Kidney epithelial cell (primary cell): ENCODE measurements around the gene LRP2BP. TPM values are rescaled to one million over a fixed set of nuclear protein-coding genes. Genes with fewer than 3 reads are reported as not detected.

Experiments
- DNase-seq: peaks from one replicate; pipeline ENCODE4 v3.0.0-alpha.2; 2010; ENCODE audit warnings: low read depth
- H3K27me3 ChIP-seq: 2 replicates; pipeline ENCODE4 v1.6.0; 2011; ENCODE audit warnings: low read length; ENCODE audit not compliant: control insufficient read depth, insufficient read depth
- H3K36me3 ChIP-seq: 2 replicates; pipeline ENCODE4 v1.5.1; 2011; ENCODE audit warnings: low read length; ENCODE audit not compliant: control insufficient read depth, insufficient read depth
- H3K4me3 ChIP-seq: 2 replicates; pipeline ENCODE4 v1.5.1; 2011; ENCODE audit warnings: low read depth, mild to moderate bottlenecking, control low read depth, low read length
- total RNA-seq: library from RNA; depleted of rRNA; stranded (reverse); fragments of >200 nt; gene quantifications from 2 replicates; pipeline ENCODE4 v1.2.3, GENCODE V29; 2015
- TF ChIP-seq, protein P1 (sequence below): IDR thresholded peaks from 2 replicates; pipeline ENCODE4 v1.5.1; 2011; ENCODE audit warnings: mild to moderate bottlenecking, moderate library complexity, low read length, control low read depth, inconsistent platforms; ENCODE audit not compliant: insufficient read depth, poor library complexity, severe bottlenecking

The LRP2BP gene
- total RNA-seq, 1 donor from 2014 or later = 0.13 TPM

DNA sequence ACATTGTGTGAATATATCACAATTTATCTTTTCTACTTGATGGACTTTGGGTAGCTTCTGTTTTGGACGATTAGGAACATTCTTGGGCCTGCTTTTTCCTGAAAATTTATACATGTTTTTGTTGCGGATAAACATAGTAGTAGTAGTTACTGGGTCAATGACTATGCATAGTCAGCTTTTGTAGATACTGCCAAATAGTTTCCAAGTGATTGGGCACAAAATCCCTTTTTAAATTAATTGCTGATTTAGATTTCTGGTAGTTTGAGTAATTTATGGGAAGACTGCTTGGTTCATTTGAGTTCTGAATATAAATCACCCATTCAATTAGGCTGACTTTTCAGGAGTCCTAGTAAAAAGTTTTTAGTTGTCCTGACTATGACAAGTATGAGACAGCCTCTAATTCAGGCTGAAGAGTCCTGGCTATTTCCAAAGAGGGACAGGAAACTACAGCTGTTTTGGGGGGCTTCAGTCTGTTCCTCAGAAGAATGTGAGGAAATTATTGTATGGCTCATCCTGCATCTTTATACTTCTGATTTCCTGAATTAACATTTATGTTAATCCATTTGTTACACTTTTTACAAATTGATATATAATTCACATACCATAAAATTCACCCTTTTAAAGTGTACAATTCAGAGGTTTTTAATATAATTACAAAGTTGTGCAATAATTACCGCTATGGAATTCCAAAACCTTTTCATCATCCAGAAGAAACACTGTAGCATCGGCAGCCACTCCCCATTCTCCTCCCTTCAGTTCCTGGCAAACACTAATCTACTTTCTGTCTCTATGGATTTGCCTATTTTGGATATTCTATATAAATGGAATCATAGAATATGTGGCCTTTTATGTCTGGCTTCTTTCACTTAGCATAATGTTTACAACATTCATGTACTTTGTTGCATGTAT lies 14.2 kb downstream of the LRP2BP start:
- Histone ChIP-seq H3K36me3 (no peaks in the 10 kb centered on the region), H3K4me3 (no peak overlapping the region), H3K27me3 (no peaks in the 10 kb centered on the region)
- DNase-seq = no peak
- TF ChIP-seq, protein P1, sequence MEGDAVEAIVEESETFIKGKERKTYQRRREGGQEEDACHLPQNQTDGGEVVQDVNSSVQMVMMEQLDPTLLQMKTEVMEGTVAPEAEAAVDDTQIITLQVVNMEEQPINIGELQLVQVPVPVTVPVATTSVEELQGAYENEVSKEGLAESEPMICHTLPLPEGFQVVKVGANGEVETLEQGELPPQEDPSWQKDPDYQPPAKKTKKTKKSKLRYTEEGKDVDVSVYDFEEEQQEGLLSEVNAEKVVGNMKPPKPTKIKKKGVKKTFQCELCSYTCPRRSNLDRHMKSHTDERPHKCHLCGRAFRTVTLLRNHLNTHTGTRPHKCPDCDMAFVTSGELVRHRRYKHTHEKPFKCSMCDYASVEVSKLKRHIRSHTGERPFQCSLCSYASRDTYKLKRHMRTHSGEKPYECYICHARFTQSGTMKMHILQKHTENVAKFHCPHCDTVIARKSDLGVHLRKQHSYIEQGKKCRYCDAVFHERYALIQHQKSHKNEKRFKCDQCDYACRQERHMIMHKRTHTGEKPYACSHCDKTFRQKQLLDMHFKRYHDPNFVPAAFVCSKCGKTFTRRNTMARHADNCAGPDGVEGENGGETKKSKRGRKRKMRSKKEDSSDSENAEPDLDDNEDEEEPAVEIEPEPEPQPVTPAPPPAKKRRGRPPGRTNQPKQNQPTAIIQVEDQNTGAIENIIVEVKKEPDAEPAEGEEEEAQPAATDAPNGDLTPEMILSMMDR = no peak

DNA sequence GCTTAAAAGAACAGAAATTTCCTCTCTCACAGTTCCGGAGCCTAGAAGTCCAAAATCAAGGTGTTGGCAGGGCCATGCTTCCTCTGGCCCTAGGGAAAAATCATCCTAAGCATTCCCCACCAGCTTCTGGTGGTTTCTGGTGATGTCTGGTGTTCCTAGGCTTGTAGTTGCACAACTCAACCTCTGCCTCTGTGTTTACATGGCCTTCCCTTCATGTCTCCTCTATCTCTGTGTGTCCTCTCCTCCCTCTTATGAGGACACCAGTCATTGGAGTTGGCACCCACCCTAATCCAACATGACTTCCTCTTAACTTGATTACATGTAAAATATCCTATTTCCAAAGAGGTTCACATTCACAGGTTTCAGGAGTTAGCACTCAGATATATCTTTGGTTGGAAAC lies 15.4 kb downstream of the LRP2BP start:
- Histone ChIP-seq H3K36me3 (no peaks in the 10 kb centered on the region), H3K4me3 (no peak overlapping the region), H3K27me3 (no peaks in the 10 kb centered on the region)
- TF ChIP-seq, protein P1 = no peak
- no peak for DNase-seq

DNA sequence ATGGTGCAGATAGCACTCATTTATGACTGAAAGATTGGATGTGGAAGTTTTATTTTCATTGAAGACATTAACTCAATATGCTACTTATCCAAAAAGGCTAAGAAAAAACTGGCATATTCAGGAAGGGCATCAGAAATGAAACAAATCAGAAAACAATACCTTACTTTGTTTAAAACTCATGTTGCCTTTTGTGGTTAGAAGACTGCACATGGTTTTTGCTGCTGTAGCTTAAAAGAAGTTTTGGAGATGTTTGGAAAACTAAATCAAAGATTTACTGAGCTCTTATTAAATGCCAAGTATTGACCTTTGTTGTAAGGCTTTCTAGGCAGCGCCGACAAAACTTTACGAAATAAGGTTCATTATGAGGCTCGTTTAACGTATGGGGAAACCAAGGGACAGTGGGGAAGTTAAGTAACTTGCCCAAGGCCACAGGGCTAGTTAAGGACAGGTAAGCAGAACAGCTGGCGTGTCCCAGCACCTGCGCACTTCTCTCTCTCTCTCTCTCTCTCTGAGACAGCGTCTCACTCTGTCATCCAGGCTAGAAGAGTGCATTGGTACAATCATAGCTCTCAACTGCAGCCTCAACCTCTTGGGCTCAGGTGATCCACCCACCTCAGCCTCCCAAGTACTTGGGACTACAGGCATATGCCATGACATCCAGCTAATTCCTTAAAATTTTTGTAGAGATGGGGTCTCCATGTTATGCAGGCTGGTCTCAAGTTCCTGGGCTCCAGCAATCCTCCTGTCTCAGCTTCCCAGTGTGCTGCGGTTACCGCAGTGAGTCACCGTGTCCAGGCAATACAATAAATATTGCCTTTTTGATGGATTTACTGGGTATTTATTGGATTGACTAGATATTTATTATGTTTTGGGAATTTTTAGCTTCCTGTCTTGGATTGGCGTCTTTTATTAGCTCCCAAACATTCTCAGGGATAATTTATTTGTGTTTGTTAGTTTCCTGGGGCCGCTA lies 16.1 kb downstream of the LRP2BP start:
- no peak for DNase-seq
- TF ChIP-seq, protein P1 = no peak
- Histone ChIP-seq H3K36me3 (no peaks in the 10 kb centered on the region), H3K27me3 (no peaks in the 10 kb centered on the region), H3K4me3 (no peak overlapping the region)

DNA sequence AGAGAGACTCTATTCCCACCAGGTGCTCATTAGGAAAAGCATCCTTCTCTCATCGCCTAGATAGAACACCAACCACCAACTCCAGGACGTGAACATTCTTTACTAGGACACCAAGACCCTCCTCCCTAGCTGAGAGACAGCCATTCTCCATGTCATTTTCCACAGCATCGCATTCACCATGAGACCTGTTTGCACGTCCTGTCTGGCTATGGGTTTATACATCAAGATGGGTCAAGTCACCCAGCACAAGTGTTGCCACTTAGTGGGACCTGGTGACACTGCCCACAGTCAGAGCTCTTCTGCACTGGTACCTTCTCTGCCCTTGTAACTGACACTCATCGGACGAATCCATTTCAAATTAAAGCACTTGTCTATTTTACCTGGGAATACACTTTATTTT lies 17.5 kb downstream of the LRP2BP start:
- TF ChIP-seq, protein P1 = no peak
- Histone ChIP-seq H3K27me3 (no peaks in the 10 kb centered on the region), H3K36me3 (no peaks in the 10 kb centered on the region), H3K4me3 (no peak overlapping the region)
- DNase-seq = no peak

DNA sequence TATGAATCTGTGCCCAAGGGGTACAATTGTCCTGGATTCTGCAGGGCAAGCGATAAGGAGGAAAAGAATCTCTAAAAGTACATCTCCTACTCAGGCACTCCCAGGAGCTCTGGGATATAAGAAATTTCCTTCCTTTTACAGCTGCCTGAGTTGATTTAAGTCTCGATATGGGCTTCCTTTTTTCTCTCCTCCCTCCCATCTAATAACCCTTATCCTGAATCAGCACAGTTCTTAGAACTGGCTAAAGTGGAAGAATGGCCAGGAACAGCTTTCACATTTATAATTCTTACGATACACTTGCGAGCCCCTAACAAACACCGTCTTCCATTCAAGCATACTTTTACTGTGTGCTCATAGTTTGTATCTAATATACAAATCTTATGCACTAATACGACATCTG lies 21.2 kb downstream of the LRP2BP start:
- Histone ChIP-seq H3K4me3 (no peak overlapping the region), H3K27me3 (no peaks in the 10 kb centered on the region), H3K36me3 (no peaks in the 10 kb centered on the region)
- TF ChIP-seq, protein P1 = no peak
- DNase-seq = no peak
